NCI-H2107 (cell line): ENCODE results near the gene CEP112.
"Not testable (repeated sequence)": the region's sequence is repeated elsewhere in the genome, so short reads cannot be mapped to it uniquely, and the experiment has no call there.

Experiments
- DNase-seq: peaks from one replicate; lab custom pipeline; 2025; lab: John Stamatoyannopoulos, UW

CEP112 gene

DNA sequence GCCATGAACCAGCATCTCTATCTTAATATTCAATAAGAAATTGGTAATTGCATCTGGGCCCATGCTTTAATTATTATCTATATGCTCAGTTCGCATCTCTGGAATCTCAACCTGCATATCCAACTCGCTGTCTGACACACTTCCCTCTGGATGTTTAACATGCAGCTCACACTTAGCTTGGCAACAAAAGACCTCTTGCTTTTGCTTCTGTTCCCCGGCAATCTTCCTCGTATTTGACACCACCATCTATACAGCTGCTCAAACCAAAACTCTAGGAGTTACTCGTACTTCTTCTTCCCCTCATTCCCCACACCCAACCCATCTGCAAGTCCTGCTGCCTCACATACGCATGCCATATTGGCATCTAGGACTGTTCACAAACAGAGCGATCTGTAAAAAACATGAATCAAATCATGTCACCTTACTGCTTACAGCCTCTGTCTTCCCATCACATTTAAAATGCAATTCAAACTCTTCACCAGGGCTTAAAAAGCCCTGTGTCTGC is 300.6 kb downstream of the CEP112 start:
- DNase-seq, result no peak

DNA sequence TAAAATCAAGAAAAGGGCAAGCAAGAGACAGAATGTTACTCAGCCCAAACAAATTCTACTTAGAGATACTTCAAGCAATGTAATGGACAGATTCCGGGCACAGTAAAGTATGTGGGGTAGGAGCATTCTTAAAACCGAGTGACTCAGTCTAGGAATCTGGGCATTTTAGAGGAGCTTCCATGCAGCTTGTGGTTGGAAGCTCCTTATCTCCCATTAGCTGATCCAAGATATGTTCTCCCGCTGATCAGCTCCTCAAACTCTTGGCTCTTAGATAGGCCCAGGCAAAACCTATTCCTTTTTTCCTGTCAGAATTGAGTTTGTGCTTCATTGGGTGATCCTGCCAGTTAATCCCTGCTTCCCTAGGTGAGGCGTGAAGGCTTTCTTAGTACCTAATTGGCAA is 303.3 kb downstream of the CEP112 start:
- DNase-seq, result no peak

GRCh38 chr17:65886315-65887245 is 305.4 kb downstream of the CEP112 start:
- no peak for DNase-seq

GRCh38 chr17:65885541-65886312 is 306.2 kb downstream of the CEP112 start:
- no peak for DNase-seq

DNA sequence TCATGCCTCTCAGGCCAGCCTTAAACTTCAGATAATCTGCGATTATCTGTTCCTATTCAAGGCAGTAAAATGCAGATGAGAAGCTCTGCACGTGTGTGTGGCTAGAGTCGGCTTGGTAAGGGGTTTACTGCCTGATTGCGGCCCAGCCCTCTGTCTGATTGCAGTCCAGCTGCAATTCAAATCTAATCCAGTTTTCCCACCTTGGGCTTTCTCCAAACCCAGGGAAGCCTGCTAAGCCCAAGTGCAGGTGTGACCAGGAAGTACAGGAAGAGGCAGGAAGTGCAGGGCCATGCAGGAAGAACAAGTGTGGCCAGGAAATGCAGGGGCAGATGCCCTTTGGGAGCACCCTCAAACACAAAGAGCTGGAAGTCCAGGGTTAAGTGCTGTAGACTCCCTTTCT is 314.9 kb downstream of the CEP112 start:
- DNase-seq, result no peak

DNA sequence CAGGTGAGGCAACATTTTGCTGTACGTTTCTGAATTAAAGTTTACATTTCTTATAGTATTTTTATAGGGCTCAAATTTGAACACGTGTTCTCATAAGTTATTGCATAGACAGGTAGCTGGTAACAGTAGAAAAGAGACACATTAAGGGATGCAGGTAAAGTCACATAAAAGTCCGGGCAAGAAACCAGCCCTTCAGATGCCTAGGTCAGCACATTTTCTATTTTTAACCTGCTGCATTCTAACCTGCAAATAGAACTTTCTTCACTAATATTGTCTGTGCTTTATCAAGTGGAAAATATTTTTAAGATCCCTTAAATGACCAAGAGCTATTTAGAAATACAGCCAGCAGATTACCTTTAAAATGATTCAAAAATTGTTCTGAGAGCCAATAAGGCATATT is 323.1 kb downstream of the CEP112 start:
- DNase-seq, result no peak

GRCh38 chr17:65867014-65867413 is 324.9 kb downstream of the CEP112 start:
- DNase-seq, result no peak

- DNase-seq, result no peak
Observed at GRCh38 chr17:65865715-65866425, 326.1 kb downstream of the CEP112 start.

- DNase-seq, result no peak
Observed at GRCh38 chr17:65864394-65864793, 327.5 kb downstream of the CEP112 start.

- no peak for DNase-seq
Observed at GRCh38 chr17:65857718-65858117, 334.2 kb downstream of the CEP112 start.

DNA sequence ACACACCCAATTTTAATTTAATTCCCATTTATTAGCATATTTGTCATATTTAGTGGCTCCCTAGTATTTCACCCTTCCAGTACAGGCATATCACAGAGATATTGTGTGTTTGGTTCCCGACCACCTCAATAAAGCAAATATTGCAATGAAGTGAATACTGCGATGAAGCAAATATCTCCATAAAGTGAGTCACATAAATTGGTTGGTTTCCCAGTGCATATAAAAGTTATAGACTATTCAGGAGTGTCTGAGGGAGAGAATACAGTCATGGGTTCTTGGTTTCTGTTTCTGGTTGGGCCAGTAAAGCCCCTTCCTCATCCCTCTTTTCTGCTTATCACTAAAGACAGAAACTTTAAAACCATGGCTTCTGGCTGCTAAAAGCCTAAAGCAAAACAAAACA is 335.1 kb downstream of the CEP112 start:
- DNase-seq, result no peak

DNA sequence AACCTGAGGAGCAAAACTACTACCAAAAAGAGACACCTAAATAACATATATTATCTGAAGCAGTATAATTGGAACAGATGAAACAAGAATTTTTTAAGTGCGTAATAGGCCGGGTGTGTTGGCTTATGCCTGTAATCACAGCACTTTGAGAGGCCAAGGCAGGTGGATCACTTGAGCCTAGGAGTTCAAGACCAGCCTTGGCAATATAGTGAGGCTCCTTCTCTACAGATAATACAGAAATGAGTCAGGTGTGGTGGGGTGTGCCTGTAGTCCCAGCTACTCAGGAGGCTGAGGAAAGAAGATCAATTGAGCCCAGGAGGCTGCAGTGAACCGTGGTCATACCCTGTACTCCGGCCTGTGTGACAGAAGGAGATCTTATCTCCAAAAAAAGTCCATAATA is 336.3 kb downstream of the CEP112 start:
- DNase-seq, result no peak

- DNase-seq, result no peak
Observed at GRCh38 chr17:65855245-65855644, 336.7 kb downstream of the CEP112 start.

GRCh38 chr17:65853816-65854215 is 338.1 kb downstream of the CEP112 start:
- DNase-seq, result no peak

GRCh38 chr17:65852911-65853310 is 339.0 kb downstream of the CEP112 start:
- no peak for DNase-seq

- no peak for DNase-seq
Observed at GRCh38 chr17:65851965-65852736, 339.8 kb downstream of the CEP112 start.

- no peak for DNase-seq
Observed at GRCh38 chr17:65850486-65850885, 341.4 kb downstream of the CEP112 start.

GRCh38 chr17:65848751-65849150 is 343.2 kb downstream of the CEP112 start:
- DNase-seq, result no peak

DNA sequence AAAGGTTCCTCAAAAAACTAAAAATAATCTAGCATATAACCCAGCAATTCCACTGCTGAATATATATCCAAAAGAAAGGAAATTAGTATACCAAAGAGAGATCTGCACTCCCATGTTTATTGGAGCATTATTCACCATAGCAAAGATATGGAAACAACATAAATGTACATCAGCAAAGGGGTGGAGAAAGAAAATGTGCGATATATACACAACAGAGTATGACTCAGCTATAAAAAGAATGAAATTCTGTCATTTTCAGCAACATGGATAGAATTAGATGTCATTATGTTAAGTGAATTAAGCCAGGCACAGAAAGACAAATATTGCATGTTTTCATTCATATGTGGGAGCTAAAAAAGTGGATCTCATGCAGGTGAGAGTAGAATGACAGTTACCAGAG is 350.8 kb downstream of the CEP112 start:
- no peak for DNase-seq

DNA sequence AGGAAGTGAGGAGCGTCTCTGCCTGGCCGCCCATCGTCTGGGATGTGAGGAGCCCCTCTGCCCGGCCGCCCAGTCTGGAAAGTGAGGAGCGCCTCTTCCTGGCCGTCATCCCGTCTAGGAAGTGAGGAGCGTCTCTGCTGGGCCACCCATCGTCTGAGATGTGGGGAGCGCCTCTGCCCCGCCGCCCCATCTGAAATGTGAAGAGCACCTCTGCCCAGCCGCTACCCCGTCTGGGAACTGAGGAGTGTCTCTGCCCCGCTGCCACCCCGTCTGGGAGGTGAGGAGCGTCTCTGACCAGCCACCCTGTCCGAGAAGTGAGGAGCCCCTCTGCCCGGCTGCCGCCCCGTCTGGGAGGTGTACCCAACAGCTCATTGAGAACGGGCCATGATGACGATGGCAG is 354.7 kb downstream of the CEP112 start:
- DNase-seq, result not testable (repeated sequence)

DNA sequence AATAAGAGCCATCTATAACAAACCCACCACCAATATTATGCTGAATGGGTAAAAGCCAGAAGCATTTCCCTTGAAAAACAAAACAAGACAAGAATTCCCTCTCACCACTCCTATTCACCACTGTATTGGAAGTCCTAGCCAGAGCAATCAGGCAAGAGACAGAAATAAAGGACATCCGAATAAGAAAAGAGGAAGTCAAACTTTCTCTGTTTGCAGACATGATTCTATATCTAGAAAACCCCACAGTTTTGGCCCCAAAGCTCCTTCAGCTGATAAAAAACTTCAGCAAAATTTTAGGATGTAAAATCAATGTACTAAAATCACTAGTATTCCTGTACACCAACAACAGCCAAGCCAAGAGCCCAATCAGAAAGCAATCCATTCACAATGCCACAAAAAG is 358.7 kb downstream of the CEP112 start:
- DNase-seq, result no peak

GRCh38 chr17:65830356-65830755 is 361.6 kb downstream of the CEP112 start:
- DNase-seq, result no peak
